Measurements from ENCODE around the gene TCF4.

GRCh38 chr18:55402731-55403405, 185.1 kb downstream of the TCF4 start:
- TF ChIP-seq CTCF (IDR thresholded peaks at IDR 0.05) (no peak), POLR2A (IDR thresholded peaks at IDR 0.05) (no peak)
